GM06990 (cell line): Measurements from ENCODE around the gene CALD1.

Experiments used
- DNase-seq: peaks from one replicate; pipeline ENCODE4 v3.0.0-alpha.2; 2011; ENCODE audit not compliant: insufficient read length; ENCODE audit errors: extremely low read depth
- H3K27me3 ChIP-seq: replicated peaks from 2 replicates; pipeline ENCODE4 v1.6.0; 2011; ENCODE audit warnings: low read length; ENCODE audit not compliant: control insufficient read depth, insufficient read depth
- H3K36me3 ChIP-seq: 2 replicates; pipeline ENCODE4 v1.5.1; 2011; ENCODE audit warnings: low read length; ENCODE audit not compliant: control insufficient read depth, insufficient read depth
- H3K4me3 ChIP-seq: replicated peaks from 2 replicates; pipeline ENCODE4 v1.5.1; 2011; ENCODE audit warnings: low read depth, mild to moderate bottlenecking, control low read depth, low read length
- TF ChIP-seq, protein P1 (sequence below): IDR thresholded peaks from 2 replicates; pipeline ENCODE4 v1.5.1; 2011; ENCODE audit warnings: low read length, control low read depth, mild to moderate bottlenecking, inconsistent platforms; ENCODE audit not compliant: insufficient read depth, poor library complexity, severe bottlenecking

CALD1 gene

GRCh38 chr7:134836447-134836846 is 57.0 kb downstream of the CALD1 start:
- H3K36me3 ChIP-seq: no peaks in the 10 kb centered on the region
- H3K27me3 ChIP-seq: no peaks in the 10 kb centered on the region
- TF ChIP-seq, protein P1, sequence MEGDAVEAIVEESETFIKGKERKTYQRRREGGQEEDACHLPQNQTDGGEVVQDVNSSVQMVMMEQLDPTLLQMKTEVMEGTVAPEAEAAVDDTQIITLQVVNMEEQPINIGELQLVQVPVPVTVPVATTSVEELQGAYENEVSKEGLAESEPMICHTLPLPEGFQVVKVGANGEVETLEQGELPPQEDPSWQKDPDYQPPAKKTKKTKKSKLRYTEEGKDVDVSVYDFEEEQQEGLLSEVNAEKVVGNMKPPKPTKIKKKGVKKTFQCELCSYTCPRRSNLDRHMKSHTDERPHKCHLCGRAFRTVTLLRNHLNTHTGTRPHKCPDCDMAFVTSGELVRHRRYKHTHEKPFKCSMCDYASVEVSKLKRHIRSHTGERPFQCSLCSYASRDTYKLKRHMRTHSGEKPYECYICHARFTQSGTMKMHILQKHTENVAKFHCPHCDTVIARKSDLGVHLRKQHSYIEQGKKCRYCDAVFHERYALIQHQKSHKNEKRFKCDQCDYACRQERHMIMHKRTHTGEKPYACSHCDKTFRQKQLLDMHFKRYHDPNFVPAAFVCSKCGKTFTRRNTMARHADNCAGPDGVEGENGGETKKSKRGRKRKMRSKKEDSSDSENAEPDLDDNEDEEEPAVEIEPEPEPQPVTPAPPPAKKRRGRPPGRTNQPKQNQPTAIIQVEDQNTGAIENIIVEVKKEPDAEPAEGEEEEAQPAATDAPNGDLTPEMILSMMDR: no peak
- no peak overlapping the region for H3K4me3 ChIP-seq
- no peak for DNase-seq

DNA sequence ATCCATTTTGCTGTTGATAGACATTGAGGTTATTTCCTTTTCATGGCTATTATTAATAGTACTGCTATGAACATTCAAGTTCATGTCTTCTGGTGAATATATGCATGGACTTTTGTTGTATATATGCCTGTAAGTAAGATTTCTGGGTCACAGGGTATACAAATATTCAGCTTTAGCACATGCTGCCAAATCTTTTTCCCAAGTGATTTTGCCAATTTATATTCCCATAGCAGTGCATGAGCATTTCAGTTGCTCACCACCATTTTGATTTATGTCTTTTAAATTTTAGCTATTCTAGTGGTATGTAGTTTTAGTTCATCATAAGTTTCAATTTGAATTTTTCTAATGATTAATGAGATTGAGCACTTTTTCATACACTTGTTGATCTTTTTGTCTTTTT is 59.9 kb downstream of the CALD1 start:
- Histone ChIP-seq H3K4me3 (no peak overlapping the region), H3K27me3 (no peaks in the 10 kb centered on the region), H3K36me3 (no peaks in the 10 kb centered on the region)
- TF ChIP-seq, protein P1: no peak
- no peak for DNase-seq

- Histone ChIP-seq H3K27me3 (no peaks in the 10 kb centered on the region), H3K4me3 (no peak overlapping the region), H3K36me3 (no peaks in the 10 kb centered on the region)
- no peak for DNase-seq
- TF ChIP-seq, protein P1: no peak
These were observed 62.6 kb downstream of the CALD1 start for GRCh38 chr7:134842062-134842461.

DNA sequence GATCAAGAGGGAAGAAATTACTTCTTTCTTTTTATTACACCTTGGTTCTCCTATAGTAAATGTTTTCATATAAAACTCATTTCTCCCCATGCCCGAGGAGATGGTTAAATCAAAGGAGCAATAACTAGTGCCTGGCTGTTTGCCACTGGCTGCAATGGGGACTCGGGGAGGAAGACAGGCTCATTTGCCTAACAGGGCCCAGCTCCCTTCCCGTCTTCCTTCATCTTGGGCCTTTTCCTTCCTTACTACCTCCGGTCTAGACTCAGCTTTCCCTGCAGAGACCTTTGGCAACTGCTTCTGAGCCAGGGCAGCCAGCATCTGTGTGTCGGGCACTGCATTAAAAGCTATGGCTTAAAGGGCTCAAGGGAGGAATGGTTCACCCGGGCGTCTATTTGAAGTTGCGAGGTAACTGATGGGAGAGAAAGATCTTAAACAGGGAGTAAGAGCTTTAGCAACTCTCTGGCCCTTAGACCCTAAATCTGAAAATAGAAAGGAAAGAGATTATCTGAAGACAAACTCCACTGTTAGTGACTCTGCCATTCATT is 63.5 kb downstream of the CALD1 start:
- no peak for DNase-seq
- TF ChIP-seq, protein P1: no peak
- no peaks in the 10 kb centered on the region for H3K27me3 ChIP-seq
- no peaks in the 10 kb centered on the region for H3K36me3 ChIP-seq
- H3K4me3 ChIP-seq: no peak overlapping the region

DNA sequence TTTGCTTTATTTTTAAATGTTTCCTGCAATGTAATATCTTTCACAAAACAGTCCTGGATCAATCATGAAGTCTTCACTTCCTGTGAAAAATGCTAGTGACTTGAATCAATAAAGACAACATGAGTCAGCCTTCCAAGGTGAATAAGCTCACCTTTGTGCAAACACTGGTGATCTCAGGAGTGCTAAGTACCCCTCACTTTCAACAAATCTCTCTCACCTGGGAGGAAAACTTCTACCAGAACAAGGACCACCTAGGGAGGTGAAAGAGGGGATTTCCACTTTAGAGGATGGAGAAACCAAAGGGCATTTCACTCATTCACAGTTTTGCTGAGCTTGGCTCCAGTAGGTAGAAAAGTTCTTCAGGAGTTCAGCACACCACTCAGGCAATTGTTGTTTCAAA is 64.8 kb downstream of the CALD1 start:
- no peak for DNase-seq
- Histone ChIP-seq H3K27me3 (no peaks in the 10 kb centered on the region), H3K4me3 (no peak overlapping the region), H3K36me3 (no peaks in the 10 kb centered on the region)
- TF ChIP-seq, protein P1: no peak

DNA sequence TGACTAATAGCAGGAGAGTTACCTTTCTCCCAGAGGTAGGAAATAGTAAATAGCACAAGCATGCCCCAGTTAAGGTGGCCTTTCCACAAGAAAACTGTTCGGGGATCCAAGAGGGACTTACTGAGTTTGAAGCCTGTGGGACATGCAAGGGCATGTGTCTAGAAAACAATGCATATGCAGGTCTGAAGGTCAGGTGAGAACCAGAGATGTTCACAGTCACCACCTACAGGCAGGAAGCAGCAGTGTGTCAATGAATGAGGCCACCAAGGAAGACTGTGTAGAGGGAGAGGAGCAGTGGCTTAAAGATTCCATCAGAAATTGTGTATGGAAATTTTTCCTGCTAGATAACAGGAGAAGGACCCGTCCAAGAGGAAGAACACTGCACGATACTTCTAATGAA is 66.0 kb downstream of the CALD1 start:
- H3K4me3 ChIP-seq: no peak overlapping the region
- TF ChIP-seq, protein P1: peak; percentile 54
- no peak for DNase-seq
- H3K27me3 ChIP-seq: no peaks in the 10 kb centered on the region
- no peaks in the 10 kb centered on the region for H3K36me3 ChIP-seq
